Measurements from ENCODE around the gene CRADD.

DNA sequence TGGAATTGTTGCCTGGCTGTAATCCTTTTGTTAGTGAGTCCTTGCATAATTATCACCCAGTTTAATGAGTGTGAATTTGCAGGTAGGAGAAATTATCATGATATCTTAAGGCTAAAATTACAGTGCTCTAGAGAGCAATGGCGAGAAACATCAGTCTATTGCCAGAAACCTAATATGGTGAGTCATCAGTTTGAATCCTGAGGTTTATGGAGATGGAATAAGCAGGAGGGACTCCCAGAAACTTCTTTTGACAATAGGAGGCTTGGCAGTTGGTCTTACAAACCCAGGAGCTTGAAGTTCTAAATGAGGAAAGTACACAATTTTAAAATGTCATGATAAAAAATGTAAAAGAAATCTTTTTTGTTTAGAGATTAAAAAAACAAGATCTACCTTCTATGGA lies 31.5 kb upstream of the CRADD start:
- TF ChIP-seq, protein P1, sequence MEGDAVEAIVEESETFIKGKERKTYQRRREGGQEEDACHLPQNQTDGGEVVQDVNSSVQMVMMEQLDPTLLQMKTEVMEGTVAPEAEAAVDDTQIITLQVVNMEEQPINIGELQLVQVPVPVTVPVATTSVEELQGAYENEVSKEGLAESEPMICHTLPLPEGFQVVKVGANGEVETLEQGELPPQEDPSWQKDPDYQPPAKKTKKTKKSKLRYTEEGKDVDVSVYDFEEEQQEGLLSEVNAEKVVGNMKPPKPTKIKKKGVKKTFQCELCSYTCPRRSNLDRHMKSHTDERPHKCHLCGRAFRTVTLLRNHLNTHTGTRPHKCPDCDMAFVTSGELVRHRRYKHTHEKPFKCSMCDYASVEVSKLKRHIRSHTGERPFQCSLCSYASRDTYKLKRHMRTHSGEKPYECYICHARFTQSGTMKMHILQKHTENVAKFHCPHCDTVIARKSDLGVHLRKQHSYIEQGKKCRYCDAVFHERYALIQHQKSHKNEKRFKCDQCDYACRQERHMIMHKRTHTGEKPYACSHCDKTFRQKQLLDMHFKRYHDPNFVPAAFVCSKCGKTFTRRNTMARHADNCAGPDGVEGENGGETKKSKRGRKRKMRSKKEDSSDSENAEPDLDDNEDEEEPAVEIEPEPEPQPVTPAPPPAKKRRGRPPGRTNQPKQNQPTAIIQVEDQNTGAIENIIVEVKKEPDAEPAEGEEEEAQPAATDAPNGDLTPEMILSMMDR (IDR thresholded peaks at IDR 0.05; ENCODE audit: borderline replicate concordance, extremely low read depth, low read length, poor library complexity, severe bottlenecking) = no peak
- no peak for TF ChIP-seq EZH2 (IDR thresholded peaks at IDR 0.05; ENCODE audit: borderline replicate concordance, low read depth, low read length, severe bottlenecking)

All from DND-41 (cell line).